Spleen (tissue), 11 donors: Measurements from ENCODE around the gene PRDM16. TPM values are rescaled to one million over a fixed set of nuclear protein-coding genes. Genes with fewer than 3 reads are reported as not detected.

Source experiments
- DNase-seq: peaks from one replicate; pipeline ENCODE4 v3.0.0-alpha.2; 2020
- H3K27ac ChIP-seq, 8 donors: fragments of 200-600 bp; sonication (generic) in 7 of 8; 1 replicate in 4 of 8; 2 replicates in 4 of 8; pipeline versions ENCODE4 v1.5.0 to v1.8.0; 2016 to 2021; ENCODE audit warnings: inconsistent platforms in 4 of 8, mild to moderate bottlenecking in 4 of 8, moderate library complexity in 1 of 8
- H3K27me3 ChIP-seq, 7 donors: fragments of 200-600 bp; sonication (generic) in 6 of 7; replicated peaks in 1 of 7; 1 replicate in 4 of 7; 2 replicates in 3 of 7; pipeline versions ENCODE4 v1.5.0 to v1.8.0; 2016 to 2021; ENCODE audit warnings: inconsistent platforms in 3 of 7, mild to moderate bottlenecking in 1 of 7
- H3K36me3 ChIP-seq, 6 donors: fragments of 200-600 bp; sonication (generic) in 5 of 6; 1 replicate in 4 of 6; 2 replicates in 2 of 6; pipeline versions ENCODE4 v1.5.0 to v1.8.0; 2016 to 2021; ENCODE audit warnings: inconsistent platforms in 2 of 6
- H3K4me1 ChIP-seq, 6 donors: fragments of 200-600 bp; sonication (generic) in 5 of 6; 1 replicate in 3 of 6; 2 replicates in 3 of 6; pipeline versions ENCODE4 v1.5.0 to v1.8.0; 2016 to 2021; ENCODE audit warnings: inconsistent platforms in 3 of 6
- H3K4me3 ChIP-seq, 8 donors: fragments of 200-600 bp; sonication (generic) in 7 of 8; 1 replicate in 4 of 8; 2 replicates in 4 of 8; pipeline versions ENCODE4 v1.5.0 to v1.8.0; 2016 to 2021; ENCODE audit warnings: inconsistent platforms in 4 of 8, mild to moderate bottlenecking in 4 of 8, moderate library complexity in 2 of 8
- H3K9me3 ChIP-seq, 8 donors: fragments of 200-600 bp; sonication (generic) in 7 of 8; 1 replicate in 4 of 8; 2 replicates in 4 of 8; pipeline versions ENCODE4 v1.5.0 to v1.8.0; 2016 to 2021; ENCODE audit warnings: inconsistent platforms in 4 of 8
- POLR2A ChIP-seq, 3 donors: fragments of 450-650 bp; IDR thresholded peaks; one replicate each; pipeline ENCODE4 v1.5.1; 2017; ENCODE audit warnings: antibody characterized with exemption in 3 of 3, mild to moderate bottlenecking in 1 of 3
- POLR2AphosphoS5 ChIP-seq, 3 donors: sonication (generic); formaldehyde crosslinking; IDR thresholded peaks; one replicate each; pipeline ENCODE4 v1.5.1; 2017; ENCODE audit warnings: antibody characterized with exemption in 3 of 3
- WGBS, 5 donors: extraction: QIAGEN DNeasy Blood & Tissue Kit in 3 of 5; methylation state at CpG; one replicate each; pipeline versions ENCODE4 v1.1.5 to v1.1.7; 2013 to 2018; 5-methylcytosine and 5-hydroxymethylcytosine counted together
- intact Hi-C: fragments of 100-400 bp; cut with DNase I; formaldehyde crosslinking; loops from one replicate; pipeline ENCODE4 v1.15.0; 2023; ENCODE audit warnings: low total_unique reads
- polyA plus RNA-seq, 3 donors: library from polyadenylated mRNA; stranded (reverse); fragments of 200-250 nt; gene quantifications; one replicate each; pipeline ENCODE4 v1.2.1, GENCODE V29; 2013
- total RNA-seq, 7 donors: library from RNA; depleted of rRNA in 3 of 7; stranded (reverse); fragments of >200 nt in 3 of 7; fragmentation: NEBNext Ultra II Directional in 4 of 7; extraction: Animal tissue kit (Norgen Biotek cat#: 25700) in 4 of 7; gene quantifications; one replicate each; pipeline versions ENCODE4 v1.1.0 to v1.2.1, GENCODE V29; 2016 to 2021
- TF ChIP-seq, protein P1 (sequence below), 11 experiments: fragments of 200-600 bp in 7 of 11; fragments of 450-650 bp in 4 of 11; sonication (generic) in 4 of 11; IDR thresholded peaks in 8 of 11; conservative IDR thresholded peaks in 3 of 11; 1 replicate in 7 of 11; 2 replicates in 4 of 11; pipeline versions ENCODE4 v1.4.0 to v1.8.0; 2016 to 2021; ENCODE audit warnings: antibody characterized with exemption in 11 of 11, inconsistent platforms in 4 of 11, mild to moderate bottlenecking in 1 of 11
- donor health status: healthy with polysubstance abuse.
- donor health status: DM: no; HTN: no; CAD: no; lungs with moderate emphysema.
- donor health status: DM: no; HTN: no; CAD: no.
- donor health status: Bipolar disorder and iron deficiency.
- donor health status: healthy.
- donor health status: DM: no; HTN: no; CAD: no.
- donor health status: DM: yes; HTN: yes; CAD: no.

Gene PRDM16
- total and polyA plus RNA-seq, 10 donors, result 0.43 to 3.2 (median 1.4) TPM

DNA sequence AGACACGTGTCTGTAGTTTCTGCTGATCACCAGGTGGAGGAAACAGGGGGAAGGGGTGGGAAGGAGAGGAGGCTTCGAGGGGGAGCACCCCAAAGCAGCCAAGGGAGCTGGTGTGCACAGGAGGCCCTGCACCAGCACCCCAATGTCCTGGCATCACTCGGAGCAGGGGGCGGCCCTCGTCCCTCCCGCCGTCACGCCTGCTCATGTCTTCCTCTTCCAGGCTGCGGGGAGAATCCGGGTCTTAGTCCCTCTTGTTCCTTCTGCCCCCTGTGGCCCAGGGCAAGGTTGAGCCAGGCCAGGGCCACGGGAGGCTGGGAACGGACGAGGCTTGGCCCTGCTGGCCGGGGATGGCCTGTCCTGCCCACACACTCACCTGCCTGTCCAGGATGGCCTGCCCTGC is 364.1 kb downstream of the PRDM16 start:
- Histone ChIP-seq H3K4me3 (no peak overlapping the region), H3K36me3 (no peaks in the 10 kb centered on the region), H3K4me1 (no peaks in the 10 kb centered on the region), H3K27me3 (peaks cover 0 to 19% (median 0%) of the 10 kb centered on the region in 7 donors), H3K27ac (no peak overlapping the region), H3K9me3 (no peaks in the 10 kb centered on the region)
- no peak for DNase-seq
- TF ChIP-seq, protein P1, sequence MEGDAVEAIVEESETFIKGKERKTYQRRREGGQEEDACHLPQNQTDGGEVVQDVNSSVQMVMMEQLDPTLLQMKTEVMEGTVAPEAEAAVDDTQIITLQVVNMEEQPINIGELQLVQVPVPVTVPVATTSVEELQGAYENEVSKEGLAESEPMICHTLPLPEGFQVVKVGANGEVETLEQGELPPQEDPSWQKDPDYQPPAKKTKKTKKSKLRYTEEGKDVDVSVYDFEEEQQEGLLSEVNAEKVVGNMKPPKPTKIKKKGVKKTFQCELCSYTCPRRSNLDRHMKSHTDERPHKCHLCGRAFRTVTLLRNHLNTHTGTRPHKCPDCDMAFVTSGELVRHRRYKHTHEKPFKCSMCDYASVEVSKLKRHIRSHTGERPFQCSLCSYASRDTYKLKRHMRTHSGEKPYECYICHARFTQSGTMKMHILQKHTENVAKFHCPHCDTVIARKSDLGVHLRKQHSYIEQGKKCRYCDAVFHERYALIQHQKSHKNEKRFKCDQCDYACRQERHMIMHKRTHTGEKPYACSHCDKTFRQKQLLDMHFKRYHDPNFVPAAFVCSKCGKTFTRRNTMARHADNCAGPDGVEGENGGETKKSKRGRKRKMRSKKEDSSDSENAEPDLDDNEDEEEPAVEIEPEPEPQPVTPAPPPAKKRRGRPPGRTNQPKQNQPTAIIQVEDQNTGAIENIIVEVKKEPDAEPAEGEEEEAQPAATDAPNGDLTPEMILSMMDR (IDR thresholded peaks at IDR 0.05 in 8 of 11, conservative IDR thresholded peaks at IDR 0.05 in 3 of 11), result no peak
- TF ChIP-seq POLR2A (IDR thresholded peaks at IDR 0.05) (no peak), POLR2AphosphoS5 (IDR thresholded peaks at IDR 0.05) (no peak)
- intact Hi-C loops, result no loop called here
- 80 to 92% (median 87%) methylated on average over 13 to 14 of the region's 14 CpGs for WGBS, 5 donors

DNA sequence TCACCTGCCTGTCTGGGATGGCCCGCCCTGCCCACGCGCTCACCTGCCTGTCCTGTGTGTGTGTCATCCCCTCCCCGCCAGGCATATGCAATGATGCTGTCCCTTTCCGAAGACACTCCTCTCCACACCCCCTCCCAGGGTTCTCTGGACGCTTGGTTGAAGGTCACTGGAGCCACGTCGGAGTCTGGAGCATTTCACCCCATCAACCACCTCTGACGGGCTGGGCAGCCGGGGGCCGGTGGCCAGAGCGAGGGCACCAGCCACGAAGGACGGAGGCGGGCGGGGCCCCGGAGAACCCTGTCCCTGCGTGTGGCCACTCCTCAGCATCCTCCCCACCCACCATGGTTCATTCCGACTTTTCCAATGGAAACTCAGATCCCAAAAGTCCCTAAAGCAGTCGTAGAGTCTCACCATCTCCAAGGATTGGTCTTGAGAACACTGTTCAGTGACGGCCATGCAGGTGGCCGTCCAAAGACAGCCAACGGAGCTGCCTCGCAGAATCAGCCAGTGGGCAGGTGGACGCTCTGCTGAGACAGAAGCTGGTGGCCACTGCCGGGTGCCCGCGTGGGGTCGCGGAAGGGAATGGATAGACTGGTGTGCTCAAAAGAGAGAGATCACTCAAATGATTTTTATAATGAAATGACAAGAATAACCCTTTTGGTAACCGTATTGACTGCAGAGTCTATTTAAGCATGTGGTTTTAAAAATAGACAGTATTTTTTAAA is 364.8 kb downstream of the PRDM16 start:
- H3K36me3 ChIP-seq, result no peaks in the 10 kb centered on the region
- H3K27me3 ChIP-seq, result peaks cover 0 to 19% (median 0%) of the 10 kb centered on the region in 7 donors
- no peak overlapping the region for H3K4me3 ChIP-seq
- H3K4me1 ChIP-seq, result no peaks in the 10 kb centered on the region
- no peaks in the 10 kb centered on the region for H3K9me3 ChIP-seq
- TF ChIP-seq, protein P1 (IDR thresholded peaks at IDR 0.05 in 8 of 11, conservative IDR thresholded peaks at IDR 0.05 in 3 of 11), result no peak
- TF ChIP-seq POLR2AphosphoS5 (IDR thresholded peaks at IDR 0.05) (no peak), POLR2A (IDR thresholded peaks at IDR 0.05) (no peak)
- DNase-seq, result no peak
- WGBS, 5 donors, result 90 to 95% (median 93%) methylated on average over 27 to 31 of the region's 31 CpGs
- intact Hi-C loops, result no loop called here
- H3K27ac ChIP-seq, result no peak overlapping the region

- DNase-seq, result no peak
- Histone ChIP-seq H3K9me3 (no peaks in the 10 kb centered on the region), H3K27me3 (peaks cover 0 to 25% (median 0%) of the 10 kb centered on the region in 7 donors), H3K4me1 (no peaks in the 10 kb centered on the region), H3K27ac (no peak overlapping the region), H3K4me3 (no peak overlapping the region), H3K36me3 (no peaks in the 10 kb centered on the region)
- TF ChIP-seq POLR2A (IDR thresholded peaks at IDR 0.05) (no peak), POLR2AphosphoS5 (IDR thresholded peaks at IDR 0.05) (no peak)
- TF ChIP-seq, protein P1 (IDR thresholded peaks at IDR 0.05 in 8 of 11, conservative IDR thresholded peaks at IDR 0.05 in 3 of 11), result no peak
- 84 to 92% (median 87%) methylated on average over 39 to 40 of the region's 40 CpGs for WGBS, 5 donors
- intact Hi-C loops, result no loop called here
Measured at GRCh38 chr1:3434406-3435110, 365.6 kb downstream of the PRDM16 start.

DNA sequence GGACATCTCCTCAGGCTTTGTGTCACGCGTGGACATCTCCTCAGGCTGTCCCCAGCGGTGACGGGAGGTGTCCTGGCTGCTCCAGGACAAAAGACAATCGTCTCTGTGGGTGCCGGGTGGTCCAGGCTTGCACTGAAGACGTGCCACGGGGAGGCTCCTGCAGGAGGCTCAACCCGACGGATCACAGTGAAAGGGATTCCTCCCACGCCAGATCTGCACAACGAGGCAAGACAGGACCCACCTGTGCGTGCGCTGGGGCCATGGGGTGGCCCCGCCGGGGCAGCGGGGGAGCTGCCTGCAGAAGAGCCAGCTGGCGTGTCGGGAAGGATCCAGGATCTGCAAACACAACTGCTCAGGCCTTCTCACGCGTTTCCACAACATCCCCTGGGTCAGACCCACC is 366.7 kb downstream of the PRDM16 start:
- TF ChIP-seq, protein P1 (IDR thresholded peaks at IDR 0.05 in 8 of 11, conservative IDR thresholded peaks at IDR 0.05 in 3 of 11), result no peak
- no peak for TF ChIP-seq POLR2A (IDR thresholded peaks at IDR 0.05)
- TF ChIP-seq POLR2AphosphoS5 (IDR thresholded peaks at IDR 0.05), result no peak
- no peak for DNase-seq
- WGBS, 5 donors, result 76 to 84% (median 81%) methylated on average over 20 to 21 of the region's 21 CpGs
- Histone ChIP-seq H3K27ac (no peak overlapping the region), H3K4me3 (no peak overlapping the region), H3K36me3 (no peaks in the 10 kb centered on the region), H3K27me3 (peaks cover 0 to 30% (median 0%) of the 10 kb centered on the region in 7 donors), H3K9me3 (no peaks in the 10 kb centered on the region), H3K4me1 (no peaks in the 10 kb centered on the region)
- intact Hi-C loops, result no loop called here
